PFSK-1 (cell line): ENCODE measurements around the gene TEX14.

Experiments used
- FOXP2 ChIP-seq: optimal IDR thresholded peaks from 2 replicates; pipeline ENCODE3; 2011; ENCODE audit warnings: borderline replicate concordance, control low read depth, inconsistent platforms; ENCODE audit not compliant: insufficient read depth; ENCODE audit errors: extremely low read length, extremely low read depth
- POLR2AphosphoS5 ChIP-seq: IDR thresholded peaks from 2 replicates; pipeline ENCODE4 v1.6.1; 2012; ENCODE audit warnings: low read depth, mild to moderate bottlenecking, control low read depth, low read length, moderate library complexity
- SIN3A ChIP-seq: IDR thresholded peaks from 2 replicates; pipeline ENCODE4 v1.6.1; 2012; ENCODE audit warnings: mild to moderate bottlenecking, low read length, moderate library complexity, borderline replicate concordance; ENCODE audit not compliant: insufficient read depth
- TAF1 ChIP-seq: IDR thresholded peaks from 2 replicates; pipeline ENCODE4 v1.6.1; 2012; ENCODE audit warnings: low read length, control low read depth, borderline replicate concordance; ENCODE audit not compliant: insufficient read depth
- TF ChIP-seq, protein P1 (sequence below), 2 experiments: IDR thresholded peaks; 2 replicates each; pipeline versions ENCODE4 v1.6.1 to v1.8.0; 2011 to 2012; ENCODE audit warnings: low read depth in 2 of 2, low read length in 2 of 2, control low read depth in 1 of 2, inconsistent platforms in 1 of 2, mild to moderate bottlenecking in 1 of 2, moderate library complexity in 1 of 2; ENCODE audit not compliant: insufficient read depth in 1 of 2

Gene TEX14

DNA sequence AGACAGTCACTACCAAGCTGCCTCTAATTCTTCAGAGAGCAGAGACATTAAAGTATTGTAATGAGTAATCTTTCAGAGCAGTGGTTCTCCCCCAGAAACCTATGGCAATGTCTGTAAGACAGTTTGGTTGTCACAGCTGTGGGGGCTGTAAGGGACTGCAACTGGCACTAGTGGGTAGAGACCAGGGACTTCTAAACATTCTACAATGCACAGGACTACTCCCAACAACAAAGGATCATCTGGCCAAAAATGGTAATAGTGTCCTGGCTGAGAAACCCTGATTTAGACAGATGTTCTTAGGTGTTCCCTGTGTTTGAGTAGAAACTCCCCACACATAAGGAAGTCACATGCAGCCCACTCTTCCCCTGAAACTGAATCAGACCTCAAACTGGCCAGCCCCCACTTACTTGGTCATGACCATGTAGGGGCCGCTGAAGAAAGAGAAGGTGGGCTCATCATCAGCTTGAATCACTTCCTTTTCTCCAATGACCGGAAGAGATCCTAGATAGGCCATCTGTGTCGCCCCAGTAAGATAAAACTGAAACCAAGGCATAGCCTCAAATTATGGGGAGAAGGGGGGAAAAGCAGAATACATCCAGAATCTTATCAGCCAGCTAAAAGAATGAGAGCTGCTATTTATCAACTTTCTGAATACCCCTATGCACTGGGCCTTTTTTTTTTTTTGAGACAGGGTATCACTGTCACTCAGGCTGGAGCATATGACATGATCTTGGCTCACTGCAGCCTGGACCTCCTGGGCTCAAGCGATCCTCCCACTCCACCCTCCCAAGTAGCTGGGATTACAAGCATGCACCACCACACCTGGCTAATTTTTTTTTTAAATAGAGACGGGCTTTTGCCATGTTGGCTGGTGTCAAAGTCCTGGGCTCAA, 75.8 kb downstream of the TEX14 start:
- TF ChIP-seq POLR2AphosphoS5: no peak
- no peak for TF ChIP-seq SIN3A
- TF ChIP-seq TAF1: no peak
- no peak for TF ChIP-seq FOXP2
- TF ChIP-seq, protein P1, sequence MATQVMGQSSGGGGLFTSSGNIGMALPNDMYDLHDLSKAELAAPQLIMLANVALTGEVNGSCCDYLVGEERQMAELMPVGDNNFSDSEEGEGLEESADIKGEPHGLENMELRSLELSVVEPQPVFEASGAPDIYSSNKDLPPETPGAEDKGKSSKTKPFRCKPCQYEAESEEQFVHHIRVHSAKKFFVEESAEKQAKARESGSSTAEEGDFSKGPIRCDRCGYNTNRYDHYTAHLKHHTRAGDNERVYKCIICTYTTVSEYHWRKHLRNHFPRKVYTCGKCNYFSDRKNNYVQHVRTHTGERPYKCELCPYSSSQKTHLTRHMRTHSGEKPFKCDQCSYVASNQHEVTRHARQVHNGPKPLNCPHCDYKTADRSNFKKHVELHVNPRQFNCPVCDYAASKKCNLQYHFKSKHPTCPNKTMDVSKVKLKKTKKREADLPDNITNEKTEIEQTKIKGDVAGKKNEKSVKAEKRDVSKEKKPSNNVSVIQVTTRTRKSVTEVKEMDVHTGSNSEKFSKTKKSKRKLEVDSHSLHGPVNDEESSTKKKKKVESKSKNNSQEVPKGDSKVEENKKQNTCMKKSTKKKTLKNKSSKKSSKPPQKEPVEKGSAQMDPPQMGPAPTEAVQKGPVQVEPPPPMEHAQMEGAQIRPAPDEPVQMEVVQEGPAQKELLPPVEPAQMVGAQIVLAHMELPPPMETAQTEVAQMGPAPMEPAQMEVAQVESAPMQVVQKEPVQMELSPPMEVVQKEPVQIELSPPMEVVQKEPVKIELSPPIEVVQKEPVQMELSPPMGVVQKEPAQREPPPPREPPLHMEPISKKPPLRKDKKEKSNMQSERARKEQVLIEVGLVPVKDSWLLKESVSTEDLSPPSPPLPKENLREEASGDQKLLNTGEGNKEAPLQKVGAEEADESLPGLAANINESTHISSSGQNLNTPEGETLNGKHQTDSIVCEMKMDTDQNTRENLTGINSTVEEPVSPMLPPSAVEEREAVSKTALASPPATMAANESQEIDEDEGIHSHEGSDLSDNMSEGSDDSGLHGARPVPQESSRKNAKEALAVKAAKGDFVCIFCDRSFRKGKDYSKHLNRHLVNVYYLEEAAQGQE (IDR thresholded peaks at IDR 0.05; ENCODE audit: insufficient read depth in 1 of 2, low read depth in 2 of 2, low read length in 2 of 2): no peak

- no peak for TF ChIP-seq FOXP2
- TF ChIP-seq, protein P1 (IDR thresholded peaks at IDR 0.05; ENCODE audit: insufficient read depth in 1 of 2, low read depth in 2 of 2, low read length in 2 of 2): no peak
- TF ChIP-seq TAF1: no peak
- no peak for TF ChIP-seq SIN3A
- TF ChIP-seq POLR2AphosphoS5: no peak
Observed at GRCh38 chr17:58614859-58615459, 76.9 kb downstream of the TEX14 start.

DNA sequence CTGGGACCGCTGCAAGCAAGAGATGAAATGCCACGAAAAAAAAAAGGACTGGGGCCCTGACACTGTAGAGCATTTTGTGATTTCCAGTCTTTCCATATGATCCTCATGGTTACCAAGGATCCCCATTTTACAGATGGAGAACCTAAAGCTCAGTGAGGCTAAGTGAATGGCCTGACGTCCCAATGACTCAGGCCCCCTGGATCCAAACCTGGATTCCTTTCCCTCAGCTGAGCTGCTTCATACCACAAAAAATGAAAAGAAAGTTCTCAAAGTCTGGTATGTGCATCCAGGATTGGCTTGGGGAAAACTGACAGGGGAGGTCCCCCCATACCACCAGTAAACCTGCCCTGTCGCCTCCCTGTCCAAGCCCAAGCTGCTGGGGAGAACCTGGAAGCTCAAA, 80.5 kb downstream of the TEX14 start:
- no peak for TF ChIP-seq FOXP2
- no peak for TF ChIP-seq POLR2AphosphoS5
- TF ChIP-seq, protein P1 (IDR thresholded peaks at IDR 0.05; ENCODE audit: insufficient read depth in 1 of 2, low read depth in 2 of 2, low read length in 2 of 2): no peak
- no peak for TF ChIP-seq SIN3A
- TF ChIP-seq TAF1: no peak

DNA sequence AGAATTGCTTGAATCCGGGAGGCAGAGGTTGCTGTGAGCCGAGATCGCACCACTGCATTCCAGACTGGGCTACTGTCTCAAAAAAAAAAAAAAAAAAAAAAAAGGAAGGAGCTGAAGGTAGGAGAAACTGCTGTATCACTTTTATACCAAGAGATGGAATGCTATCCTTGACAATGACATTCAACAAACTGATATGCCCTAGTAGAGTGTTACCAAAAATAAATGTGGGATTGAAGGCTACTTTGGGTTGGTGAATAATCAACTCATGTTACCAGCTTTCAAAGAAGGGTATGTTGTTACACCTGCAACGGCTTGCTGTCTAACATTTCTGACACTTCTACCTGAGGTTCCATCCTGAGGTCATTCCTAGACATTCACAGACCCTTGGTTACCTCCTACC, 84.9 kb downstream of the TEX14 start:
- TF ChIP-seq, protein P1 (IDR thresholded peaks at IDR 0.05; ENCODE audit: insufficient read depth in 1 of 2, low read depth in 2 of 2, low read length in 2 of 2): no peak
- TF ChIP-seq SIN3A (no peak), FOXP2 (no peak), POLR2AphosphoS5 (no peak), TAF1 (no peak)
